ENCODE measurements around the gene FAT4.

The FAT4 gene

DNA sequence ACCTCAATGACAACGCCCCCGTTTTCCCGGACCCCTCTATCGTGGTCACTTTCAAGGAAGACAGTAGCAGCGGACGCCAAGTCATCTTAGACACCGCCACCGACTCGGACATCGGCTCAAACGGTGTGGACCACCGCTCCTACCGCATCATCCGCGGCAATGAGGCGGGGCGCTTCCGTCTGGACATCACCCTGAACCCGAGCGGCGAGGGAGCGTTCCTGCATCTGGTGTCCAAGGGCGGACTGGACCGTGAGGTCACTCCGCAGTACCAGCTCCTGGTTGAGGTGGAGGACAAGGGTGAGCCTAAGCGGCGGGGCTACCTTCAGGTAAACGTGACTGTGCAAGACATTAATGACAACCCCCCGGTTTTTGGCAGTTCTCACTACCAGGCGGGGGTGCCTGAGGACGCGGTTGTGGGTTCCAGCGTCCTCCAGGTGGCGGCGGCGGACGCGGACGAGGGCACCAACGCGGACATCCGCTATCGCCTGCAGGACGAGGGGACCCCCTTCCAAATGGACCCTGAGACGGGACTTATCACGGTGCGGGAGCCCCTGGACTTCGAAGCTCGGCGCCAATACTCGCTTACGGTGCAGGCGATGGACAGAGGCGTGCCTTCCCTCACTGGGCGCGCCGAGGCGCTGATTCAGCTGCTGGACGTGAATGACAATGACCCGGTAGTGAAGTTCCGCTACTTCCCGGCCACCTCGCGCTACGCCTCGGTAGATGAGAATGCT lies 2.2 kb downstream of the FAT4 start:
- DNase-seq, result peak in 1 of 2 donors; percentile 1

DNA sequence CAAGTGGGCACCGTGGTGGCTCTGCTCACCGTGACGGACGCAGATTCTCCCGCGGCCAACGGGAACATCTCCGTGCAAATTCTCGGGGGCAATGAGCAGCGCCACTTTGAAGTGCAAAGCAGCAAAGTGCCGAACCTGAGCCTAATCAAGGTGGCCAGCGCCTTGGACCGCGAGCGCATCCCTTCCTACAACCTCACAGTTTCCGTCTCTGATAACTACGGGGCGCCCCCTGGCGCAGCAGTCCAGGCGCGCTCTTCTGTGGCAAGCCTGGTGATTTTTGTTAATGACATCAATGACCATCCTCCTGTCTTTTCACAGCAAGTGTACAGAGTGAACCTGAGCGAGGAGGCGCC lies 2.7 kb downstream of the FAT4 start:
- peak in 1 of 2 donors; percentile 11 for DNase-seq

DNA sequence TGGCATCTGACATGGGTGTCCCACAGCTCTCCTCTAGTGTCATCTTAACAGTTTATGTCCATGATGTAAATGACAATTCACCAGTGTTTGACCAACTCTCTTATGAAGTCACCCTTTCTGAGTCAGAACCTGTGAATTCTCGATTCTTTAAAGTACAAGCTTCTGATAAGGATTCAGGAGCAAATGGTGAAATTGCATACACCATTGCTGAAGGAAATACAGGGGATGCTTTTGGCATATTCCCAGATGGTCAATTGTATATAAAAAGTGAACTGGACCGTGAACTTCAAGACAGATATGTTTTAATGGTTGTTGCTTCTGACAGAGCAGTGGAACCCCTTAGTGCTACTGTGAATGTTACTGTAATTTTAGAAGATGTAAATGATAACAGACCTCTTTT lies 4.6 kb downstream of the FAT4 start:
- DNase-seq, result no peak

DNA sequence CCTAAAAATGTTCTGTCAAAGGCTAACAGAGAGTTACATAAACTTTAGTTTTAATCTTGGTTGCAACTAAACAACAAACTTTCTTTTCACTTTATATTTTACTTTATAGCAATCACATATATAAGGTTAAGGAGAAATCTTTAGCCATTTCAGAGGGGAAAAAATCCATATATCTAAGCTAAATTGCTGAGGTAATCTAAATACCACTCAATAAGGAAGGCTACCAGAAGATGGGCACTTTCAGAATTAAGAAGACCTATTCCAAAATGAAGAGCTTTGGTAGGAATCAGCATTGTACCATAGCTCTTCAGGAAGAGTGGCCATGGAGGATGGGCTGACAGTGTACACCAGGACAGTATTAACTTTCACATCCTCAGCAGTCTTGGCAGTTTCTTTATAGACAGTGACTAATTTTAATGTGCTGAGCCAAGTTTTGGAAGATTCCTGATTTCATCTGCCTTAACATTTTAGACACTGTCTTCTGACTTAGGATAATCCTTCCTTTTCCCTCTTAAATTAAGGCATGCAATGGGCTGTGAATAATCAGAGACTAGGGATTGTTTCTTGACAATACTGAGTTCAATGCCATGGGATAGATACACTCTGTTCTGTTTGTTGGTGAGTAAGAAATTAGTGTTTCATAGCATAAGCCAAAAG lies 7.1 kb downstream of the FAT4 start:
- DNase-seq, result no peak

DNA sequence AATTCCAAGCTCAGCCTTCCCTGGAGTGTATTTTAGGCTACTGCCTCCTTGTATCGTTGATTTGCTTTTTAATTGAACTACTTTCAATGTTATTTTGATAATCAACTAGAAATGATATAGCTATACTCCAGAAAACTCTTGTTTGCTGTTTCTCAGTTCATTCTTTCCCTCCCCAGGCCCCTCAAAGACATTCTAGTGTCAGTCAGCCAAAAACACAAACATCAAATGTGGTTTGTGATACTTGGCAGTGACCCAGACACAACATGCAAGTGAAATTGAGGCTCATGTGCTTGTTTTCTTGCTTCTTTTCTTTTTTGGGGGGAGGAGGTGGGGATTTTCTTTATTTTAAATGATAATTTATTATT lies 7.6 kb downstream of the FAT4 start:
- DNase-seq, result no peak

DNA sequence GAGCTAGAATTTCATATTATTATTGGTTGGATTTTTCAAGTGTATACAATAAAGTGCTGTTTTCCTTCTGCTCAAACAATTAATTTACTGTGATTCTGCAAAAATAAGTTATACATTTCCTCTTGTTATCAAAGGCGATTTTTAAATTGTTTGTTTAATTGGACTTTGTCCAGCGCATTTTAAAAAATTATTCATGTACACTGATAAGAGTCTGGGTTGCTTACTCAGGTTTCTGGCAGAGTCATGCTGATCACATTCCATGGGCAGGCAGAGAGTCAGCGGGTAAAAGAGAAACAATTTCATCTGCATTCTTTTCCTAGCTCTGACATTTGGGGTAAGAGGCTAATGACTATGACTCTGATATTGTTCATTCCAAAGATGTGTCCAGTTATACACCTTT lies 8.9 kb downstream of the FAT4 start:
- no peak for DNase-seq

DNA sequence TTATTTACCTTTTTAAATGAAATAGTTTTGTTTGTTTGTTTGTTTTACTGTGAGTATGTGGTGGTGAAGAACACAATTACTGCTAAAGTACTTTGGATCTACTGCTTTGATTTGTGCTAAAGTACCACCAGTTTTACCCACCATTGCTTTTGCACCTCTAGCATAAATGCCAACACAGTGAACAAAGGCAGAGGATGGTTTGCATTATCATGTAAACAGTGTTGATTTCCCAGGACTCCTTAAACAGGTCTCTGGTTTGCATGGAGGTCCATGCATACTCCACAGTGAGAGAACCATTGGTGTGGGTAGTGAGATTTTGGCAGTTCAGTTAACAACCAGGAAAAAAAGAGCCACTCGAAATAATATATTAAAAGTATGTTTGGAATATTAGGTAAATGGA lies 11.0 kb downstream of the FAT4 start:
- no peak for DNase-seq

DNA sequence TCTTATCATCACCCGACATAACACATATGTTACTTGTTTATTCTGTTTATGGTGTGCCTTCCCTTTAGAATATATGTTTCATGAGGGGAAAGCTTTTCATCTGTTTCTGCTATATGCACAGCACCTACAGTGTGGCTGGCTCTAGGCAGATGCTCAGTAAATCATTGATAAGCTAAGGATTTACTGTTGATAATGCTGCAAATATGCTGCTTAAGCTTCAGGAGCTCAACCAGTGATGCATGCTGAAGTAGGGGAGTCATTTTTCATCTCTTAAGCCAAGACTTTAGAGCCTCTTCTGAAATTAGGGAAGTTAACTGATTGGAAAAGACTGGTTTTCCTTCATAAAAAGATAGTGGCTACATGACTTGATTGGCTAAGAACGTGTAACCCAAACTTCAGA lies 16.4 kb downstream of the FAT4 start:
- DNase-seq, result no peak

DNA sequence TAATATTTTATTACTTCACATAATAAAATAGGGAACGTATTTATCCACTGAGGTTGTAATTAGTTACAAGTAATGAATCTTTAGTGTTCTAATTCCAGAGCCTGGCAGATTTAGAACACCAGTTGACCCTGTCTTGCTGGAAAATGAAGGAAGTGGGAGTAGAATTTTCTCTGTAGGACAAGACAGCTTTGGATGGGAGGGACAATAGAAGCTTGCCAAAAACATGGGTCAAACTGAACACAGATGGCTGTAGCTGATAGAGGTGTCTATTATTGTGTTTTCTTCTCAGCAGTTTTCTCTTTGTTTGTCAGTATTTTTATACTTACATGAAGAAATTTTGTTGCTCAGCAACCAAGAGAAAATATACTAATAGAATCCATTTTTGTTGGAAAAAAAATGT lies 20.2 kb downstream of the FAT4 start:
- DNase-seq, result no peak

DNA sequence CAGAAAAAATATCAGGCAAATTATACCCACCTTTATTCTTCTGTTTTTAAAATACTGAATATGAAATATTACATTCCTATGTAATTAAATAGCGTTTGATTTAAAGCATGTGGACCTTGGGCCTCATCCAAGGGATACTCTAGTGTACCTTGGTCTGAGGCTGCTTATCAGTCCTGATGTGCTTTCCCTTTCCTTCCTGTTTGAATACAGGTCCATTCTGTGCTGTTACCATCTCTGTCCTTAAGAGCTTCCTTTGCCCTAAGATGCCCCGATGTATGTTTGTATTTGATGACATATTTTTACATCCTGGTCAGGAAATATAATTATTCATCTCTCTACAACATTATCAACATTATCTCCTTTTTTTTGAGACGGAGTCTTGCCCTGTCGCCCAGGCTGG lies 24.1 kb downstream of the FAT4 start:
- DNase-seq, result no peak

DNA sequence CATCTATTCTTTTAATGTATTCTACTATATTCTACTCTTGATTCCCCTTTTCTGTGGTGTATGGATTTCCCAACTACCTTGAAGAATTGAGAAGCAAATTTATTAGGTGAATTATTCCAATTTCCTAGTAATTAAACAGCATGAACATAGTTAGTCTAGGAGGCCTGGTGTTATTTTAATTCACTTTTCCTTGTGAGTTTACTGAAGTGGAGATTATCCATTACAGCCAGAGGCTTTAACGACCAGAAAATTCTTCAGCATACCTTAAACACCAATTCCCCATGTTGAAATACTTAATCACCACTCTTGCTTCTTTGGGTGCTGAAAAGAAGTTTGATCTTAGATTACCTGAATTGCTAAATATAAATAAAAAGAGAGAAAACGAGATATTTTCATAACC lies 29.4 kb downstream of the FAT4 start:
- no peak for DNase-seq

DNA sequence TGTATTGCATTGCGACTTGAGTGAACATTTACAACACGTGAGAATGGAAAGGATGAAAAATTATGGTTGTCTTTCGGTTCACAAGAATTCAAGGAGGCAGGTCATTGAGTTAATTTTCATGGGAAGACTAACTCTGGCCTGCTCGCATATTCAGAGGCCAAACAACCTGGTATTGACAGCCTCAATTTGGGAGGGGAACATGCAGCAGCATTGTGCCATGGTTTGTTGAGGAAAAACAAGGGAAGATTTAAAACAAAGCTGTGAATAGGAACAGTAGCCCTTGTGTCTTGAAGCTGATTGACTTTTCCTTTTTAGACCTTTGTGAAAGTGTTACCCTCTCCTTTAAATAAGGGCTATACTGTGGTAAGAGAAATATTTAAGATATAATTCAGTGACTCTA lies 31.9 kb downstream of the FAT4 start:
- DNase-seq, result no peak

DNA sequence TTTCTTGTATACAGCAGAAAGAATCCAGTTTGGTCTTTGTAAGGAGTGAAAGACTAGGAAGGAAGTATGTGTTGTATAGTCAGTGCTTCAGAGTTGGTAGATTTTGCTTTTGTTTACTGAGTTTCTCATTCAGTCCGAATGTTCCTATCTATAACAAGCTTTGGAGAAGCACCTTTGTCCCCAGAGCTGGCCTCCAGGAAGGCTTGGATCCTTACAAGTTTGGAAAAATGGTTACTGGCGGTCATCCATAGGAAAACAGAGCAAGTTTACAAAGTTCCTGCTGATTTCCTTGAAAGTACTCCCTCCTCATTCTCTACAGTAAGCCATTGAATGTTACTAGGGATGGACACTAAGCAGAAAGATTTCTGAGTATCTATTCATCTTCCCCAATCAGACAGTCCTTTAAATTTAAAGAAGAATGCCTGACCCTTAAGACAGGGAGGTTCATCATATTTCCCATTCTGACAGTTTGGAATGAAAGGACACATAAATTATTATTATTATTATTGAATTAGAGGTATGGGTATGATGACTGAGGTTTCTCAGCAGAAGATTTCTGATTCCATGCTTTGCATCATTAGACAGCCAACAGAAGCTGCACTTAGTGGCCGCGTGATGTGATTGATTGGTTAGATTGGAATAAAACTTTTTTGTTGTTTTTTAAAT lies 35.8 kb downstream of the FAT4 start:
- DNase-seq, result no peak

DNA sequence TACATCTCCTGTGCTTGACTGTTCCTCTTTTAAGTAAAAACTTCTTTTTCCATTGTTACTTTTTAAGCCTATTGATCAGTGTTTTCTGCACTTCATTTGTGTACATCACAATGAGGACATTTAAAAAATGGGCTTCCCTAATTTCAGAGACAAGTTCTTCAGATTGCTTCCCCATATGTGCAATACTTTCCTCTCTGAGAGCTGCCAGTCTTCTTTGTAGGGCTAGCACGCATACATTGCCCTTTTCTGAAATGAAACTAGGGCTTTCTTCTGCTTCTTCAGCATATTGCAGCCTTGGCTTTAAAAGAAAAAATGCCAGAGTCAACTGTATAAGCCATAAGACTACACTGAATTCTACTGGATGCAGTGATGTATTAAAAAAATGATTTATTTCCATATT lies 37.8 kb downstream of the FAT4 start:
- no peak for DNase-seq

DNA sequence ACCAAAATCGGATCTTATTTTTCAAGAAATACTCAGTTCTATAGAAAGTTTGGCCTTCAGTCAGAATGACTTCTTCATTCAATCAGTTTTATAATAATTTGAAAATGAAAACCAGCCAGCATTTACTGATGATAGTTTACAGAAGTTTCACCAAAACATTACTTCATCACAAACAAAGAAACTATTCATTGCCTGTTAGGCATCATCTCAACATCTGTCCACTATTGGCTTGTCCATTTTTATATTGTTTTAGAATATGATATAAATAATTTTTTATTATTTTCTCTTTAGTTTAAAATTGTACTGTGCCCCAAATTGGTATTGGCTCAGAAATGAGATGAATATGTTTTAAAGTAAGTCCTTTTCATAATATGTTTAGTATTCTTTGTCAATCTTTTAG lies 38.4 kb downstream of the FAT4 start:
- no peak for DNase-seq

DNA sequence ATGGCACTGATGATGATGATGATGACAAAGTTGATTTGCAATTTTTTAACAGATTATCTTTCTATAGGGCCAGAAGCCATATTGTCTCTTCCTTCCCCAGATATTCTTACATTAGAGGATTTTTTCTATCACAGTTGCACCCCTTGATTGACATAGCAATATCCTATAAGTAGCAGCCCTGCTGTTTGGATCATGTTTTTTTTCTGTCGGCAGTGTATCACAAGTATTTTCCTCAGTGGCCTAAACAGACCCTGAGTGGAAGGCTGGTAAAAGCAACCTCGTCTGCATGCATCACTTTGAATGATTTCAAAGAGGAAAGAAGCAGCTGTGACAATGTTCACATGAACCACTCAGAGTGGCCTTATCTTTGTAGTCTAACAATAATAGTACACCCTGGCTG lies 41.0 kb downstream of the FAT4 start:
- DNase-seq, result no peak

DNA sequence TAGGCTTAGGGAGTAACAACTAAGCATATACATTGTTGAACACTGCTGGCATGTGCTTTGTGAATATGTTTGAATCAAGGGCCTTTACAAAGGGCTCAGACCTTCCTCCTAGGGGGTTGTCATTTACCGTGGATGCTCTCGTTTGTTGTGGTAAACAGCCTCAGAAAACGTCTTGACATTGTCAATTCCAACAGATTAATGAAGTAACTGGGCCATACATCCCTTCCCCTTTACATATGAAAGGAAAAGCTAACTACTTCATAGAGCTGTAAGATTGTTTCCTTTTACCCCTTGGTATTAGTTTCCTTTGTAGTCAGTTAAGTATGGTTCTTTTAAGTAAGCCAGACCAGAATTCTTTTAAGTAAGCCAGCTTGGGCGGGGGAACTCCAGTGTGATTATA lies 42.9 kb downstream of the FAT4 start:
- DNase-seq, result no peak

DNA sequence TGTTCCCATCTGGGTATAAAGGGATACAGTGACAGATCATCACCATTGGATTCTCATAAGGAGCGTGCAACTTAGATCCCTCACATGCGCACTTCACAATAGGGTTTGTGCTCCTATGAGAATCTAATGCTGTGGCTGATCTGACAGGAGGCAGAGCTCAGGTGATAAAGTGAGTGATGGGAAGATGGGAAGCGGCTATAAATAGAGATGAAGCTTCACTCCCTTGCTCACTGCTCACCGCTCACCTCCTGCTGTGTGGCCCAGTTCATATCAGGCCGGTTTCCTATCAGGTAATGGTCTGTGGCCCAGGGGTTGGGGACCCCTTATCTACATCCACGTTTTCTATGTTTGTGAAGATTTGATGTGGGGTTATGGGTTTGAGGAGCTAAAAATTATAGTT lies 43.7 kb downstream of the FAT4 start:
- no peak for DNase-seq

DNA sequence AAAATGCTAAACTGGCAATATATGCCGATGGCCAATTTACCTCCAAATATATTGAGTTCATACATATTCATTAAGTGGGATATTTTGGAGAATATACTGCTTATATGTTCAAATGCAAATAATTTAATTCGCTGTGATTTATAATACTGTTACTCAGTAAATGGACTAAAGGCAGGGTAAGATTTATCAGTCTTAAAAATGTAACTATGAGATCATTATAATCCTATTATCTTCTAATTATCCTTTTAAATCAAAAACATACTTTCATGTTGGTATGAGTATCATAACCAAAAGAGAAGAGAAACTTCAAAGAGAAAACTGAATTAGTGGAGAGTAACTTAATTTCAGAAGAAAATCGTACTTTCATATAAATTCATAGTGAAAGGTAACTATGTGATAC lies 44.6 kb downstream of the FAT4 start:
- DNase-seq, result no peak

DNA sequence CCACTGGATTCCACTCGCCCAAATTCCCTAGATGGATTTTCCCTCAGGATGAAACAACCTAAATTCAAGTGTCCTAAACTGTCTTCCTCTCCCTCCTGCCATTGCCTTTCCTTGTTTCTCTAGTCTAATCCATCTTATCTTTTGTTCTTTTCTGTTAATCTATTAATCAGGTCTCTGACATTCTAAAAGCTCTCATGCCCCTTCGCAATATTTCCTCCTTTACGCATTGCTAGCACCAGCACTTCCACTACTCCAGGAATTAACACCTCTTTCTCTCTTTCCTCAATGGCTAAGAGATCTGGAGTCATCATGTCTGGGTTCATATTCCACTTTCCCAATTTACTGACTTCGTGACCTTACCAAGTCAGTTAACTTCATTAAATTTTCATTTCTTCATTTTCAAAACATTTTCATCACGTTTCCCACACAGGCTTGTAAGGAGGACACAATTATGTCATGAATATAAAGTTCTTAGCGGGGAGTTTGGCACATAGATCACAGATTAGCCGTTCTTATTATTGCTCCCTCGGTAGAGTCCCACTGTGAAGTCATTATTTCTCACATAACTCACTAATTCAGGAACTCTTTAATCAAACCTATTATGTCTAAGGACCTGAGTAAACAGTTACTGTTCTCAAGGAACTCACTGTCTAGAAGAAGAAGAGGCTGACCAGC lies 45.3 kb downstream of the FAT4 start:
- DNase-seq, result no peak

DNA sequence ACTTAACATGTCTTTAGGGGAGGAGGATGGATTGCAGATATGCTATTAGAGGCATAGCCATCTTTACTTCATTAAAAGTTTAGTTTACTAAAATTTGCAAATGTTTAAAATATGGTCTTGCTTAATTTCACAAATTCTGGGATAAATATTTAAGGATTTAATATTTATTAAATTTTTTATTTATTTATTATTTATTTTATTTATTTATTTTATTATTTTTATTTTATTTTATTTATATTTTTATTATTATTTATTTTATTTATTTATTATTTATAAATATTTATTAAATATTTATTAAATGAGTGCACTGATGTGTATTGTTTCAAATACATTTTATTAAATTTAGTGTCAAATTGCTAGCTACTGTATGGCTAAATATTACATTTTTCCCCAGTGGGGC lies 46.0 kb downstream of the FAT4 start:
- DNase-seq, result no peak

Measured in stimulated activated CD4-positive, alpha-beta T cell treated with anti-CD3 and anti-CD28 coated beads, Interleukin-2, amount 100 ng/mL, for 24 hours (primary cell).